HL-60 (cell line): ENCODE results near the gene AKAP5.

Experiments used
- DNase-seq, 2 experiments: peaks; one replicate each; pipeline ENCODE4 v3.0.0-alpha.2; 2010 to 2020; ENCODE audit warnings: low read depth in 1 of 2, low spot score in 1 of 2
- H3K27ac ChIP-seq: fragments of 250-450 bp; sonication (Bioruptor Pico); replicated peaks from 2 replicates; pipeline ENCODE4 v1.5.1; 2020; ENCODE audit warnings: mild to moderate bottlenecking, moderate library complexity
- H3K27me3 ChIP-seq: fragments of 250-450 bp; sonication (Bioruptor Pico); 2 replicates; pipeline ENCODE4 v1.5.1; 2021; ENCODE audit warnings: mild to moderate bottlenecking, moderate library complexity; ENCODE audit not compliant: insufficient read depth, poor library complexity, severe bottlenecking
- H3K4me3 ChIP-seq: replicated peaks from 2 replicates; pipeline ENCODE4 v1.5.1; 2011; ENCODE audit warnings: mild to moderate bottlenecking, control low read depth, low read length; ENCODE audit not compliant: insufficient read depth
- GABPA ChIP-seq: IDR thresholded peaks from 2 replicates; pipeline ENCODE4 v1.6.1; 2012; ENCODE audit warnings: low read depth
- POLR2AphosphoS5 ChIP-seq: IDR thresholded peaks from 2 replicates; pipeline ENCODE4 v1.6.1; 2012; ENCODE audit warnings: low read depth
- SPI1 ChIP-seq: IDR thresholded peaks from 2 replicates; pipeline ENCODE4 v1.6.1; 2012; ENCODE audit warnings: low read depth, mild to moderate bottlenecking, borderline replicate concordance
- TF ChIP-seq, protein P1 (sequence below): IDR thresholded peaks from 2 replicates; pipeline ENCODE4 v1.6.1; 2012; ENCODE audit warnings: low read depth; ENCODE audit not compliant: insufficient replicate concordance
- TF ChIP-seq, protein P2 (sequence below): IDR thresholded peaks from one replicate; pipeline ENCODE4 v1.5.1; 2011; ENCODE audit warnings: low read length, control low read depth, inconsistent platforms; ENCODE audit not compliant: insufficient read depth

The AKAP5 gene

DNA sequence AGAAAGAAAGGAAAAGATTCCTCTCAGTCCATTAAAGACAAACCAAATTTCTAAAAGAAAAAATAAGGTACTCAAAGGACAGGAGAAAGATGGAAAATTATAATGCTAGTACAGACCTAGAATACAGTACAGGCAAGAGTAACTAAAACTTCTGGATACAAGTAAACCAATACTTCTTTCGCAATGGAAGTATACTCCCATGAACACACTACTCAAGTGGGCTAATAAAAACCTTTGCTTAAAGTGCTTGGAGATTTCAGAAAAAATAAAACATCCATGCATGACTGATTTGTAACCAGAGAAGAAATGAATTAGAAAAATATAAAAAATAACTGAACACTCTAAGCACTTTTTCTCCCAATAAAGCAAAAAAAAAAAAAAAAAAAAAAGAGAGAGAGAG is 34.8 kb downstream of the AKAP5 start:
- H3K27me3 ChIP-seq, result no peaks in the 10 kb centered on the region
- H3K27ac ChIP-seq, result no peak overlapping the region
- no peak for DNase-seq
- no peak for TF ChIP-seq POLR2AphosphoS5
- TF ChIP-seq, protein P1, sequence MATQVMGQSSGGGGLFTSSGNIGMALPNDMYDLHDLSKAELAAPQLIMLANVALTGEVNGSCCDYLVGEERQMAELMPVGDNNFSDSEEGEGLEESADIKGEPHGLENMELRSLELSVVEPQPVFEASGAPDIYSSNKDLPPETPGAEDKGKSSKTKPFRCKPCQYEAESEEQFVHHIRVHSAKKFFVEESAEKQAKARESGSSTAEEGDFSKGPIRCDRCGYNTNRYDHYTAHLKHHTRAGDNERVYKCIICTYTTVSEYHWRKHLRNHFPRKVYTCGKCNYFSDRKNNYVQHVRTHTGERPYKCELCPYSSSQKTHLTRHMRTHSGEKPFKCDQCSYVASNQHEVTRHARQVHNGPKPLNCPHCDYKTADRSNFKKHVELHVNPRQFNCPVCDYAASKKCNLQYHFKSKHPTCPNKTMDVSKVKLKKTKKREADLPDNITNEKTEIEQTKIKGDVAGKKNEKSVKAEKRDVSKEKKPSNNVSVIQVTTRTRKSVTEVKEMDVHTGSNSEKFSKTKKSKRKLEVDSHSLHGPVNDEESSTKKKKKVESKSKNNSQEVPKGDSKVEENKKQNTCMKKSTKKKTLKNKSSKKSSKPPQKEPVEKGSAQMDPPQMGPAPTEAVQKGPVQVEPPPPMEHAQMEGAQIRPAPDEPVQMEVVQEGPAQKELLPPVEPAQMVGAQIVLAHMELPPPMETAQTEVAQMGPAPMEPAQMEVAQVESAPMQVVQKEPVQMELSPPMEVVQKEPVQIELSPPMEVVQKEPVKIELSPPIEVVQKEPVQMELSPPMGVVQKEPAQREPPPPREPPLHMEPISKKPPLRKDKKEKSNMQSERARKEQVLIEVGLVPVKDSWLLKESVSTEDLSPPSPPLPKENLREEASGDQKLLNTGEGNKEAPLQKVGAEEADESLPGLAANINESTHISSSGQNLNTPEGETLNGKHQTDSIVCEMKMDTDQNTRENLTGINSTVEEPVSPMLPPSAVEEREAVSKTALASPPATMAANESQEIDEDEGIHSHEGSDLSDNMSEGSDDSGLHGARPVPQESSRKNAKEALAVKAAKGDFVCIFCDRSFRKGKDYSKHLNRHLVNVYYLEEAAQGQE, result no peak
- TF ChIP-seq, protein P2, sequence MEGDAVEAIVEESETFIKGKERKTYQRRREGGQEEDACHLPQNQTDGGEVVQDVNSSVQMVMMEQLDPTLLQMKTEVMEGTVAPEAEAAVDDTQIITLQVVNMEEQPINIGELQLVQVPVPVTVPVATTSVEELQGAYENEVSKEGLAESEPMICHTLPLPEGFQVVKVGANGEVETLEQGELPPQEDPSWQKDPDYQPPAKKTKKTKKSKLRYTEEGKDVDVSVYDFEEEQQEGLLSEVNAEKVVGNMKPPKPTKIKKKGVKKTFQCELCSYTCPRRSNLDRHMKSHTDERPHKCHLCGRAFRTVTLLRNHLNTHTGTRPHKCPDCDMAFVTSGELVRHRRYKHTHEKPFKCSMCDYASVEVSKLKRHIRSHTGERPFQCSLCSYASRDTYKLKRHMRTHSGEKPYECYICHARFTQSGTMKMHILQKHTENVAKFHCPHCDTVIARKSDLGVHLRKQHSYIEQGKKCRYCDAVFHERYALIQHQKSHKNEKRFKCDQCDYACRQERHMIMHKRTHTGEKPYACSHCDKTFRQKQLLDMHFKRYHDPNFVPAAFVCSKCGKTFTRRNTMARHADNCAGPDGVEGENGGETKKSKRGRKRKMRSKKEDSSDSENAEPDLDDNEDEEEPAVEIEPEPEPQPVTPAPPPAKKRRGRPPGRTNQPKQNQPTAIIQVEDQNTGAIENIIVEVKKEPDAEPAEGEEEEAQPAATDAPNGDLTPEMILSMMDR, result no peak
- TF ChIP-seq GABPA, result no peak
- no peak for TF ChIP-seq SPI1
- no peak overlapping the region for H3K4me3 ChIP-seq

- H3K27me3 ChIP-seq, result no peaks in the 10 kb centered on the region
- DNase-seq, result no peak
- TF ChIP-seq, protein P2, result no peak
- no peak for TF ChIP-seq GABPA
- TF ChIP-seq SPI1, result no peak
- TF ChIP-seq, protein P1, result no peak
- TF ChIP-seq POLR2AphosphoS5, result no peak
- no peak overlapping the region for H3K4me3 ChIP-seq
- no peak overlapping the region for H3K27ac ChIP-seq
Observed at GRCh38 chr14:64501411-64502171, 36.3 kb downstream of the AKAP5 start.

DNA sequence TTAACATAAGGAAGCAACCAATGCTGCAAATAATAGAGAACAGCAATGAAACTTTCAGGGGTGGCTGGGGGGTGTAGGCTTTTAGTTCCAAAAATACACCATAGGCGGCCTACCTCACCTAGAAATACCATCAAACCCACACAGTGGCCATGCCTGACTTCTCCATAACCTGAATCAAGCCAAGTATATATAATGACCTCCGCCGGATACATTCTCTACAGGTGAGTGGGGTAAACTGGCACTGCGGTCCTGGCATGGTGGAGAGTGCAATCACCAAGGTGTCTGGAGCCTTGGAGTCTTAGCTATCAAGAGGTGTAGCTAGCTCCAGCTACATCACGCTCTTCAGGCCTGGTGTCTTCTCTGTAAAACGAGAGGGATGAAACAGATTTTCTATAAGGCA is 37.2 kb downstream of the AKAP5 start:
- no peak for DNase-seq
- Histone ChIP-seq H3K4me3 (peak overlapping the region; percentile 62), H3K27me3 (no peaks in the 10 kb centered on the region), H3K27ac (no peak overlapping the region)
- TF ChIP-seq GABPA, result no peak
- TF ChIP-seq, protein P2, result no peak
- TF ChIP-seq SPI1, result no peak

GRCh38 chr14:64502887-64503433 is 37.7 kb downstream of the AKAP5 start:
- no peaks in the 10 kb centered on the region for H3K27me3 ChIP-seq
- H3K4me3 ChIP-seq, result peak overlapping the region; percentile 62
- no peak for TF ChIP-seq POLR2AphosphoS5
- DNase-seq, result no peak
- peak overlapping the region; percentile 98 for H3K27ac ChIP-seq
